ENCODE results near the gene TMEM60. TPM values are rescaled to one million over a fixed set of nuclear protein-coding genes. Genes with fewer than 3 reads are reported as not detected.

The TMEM60 gene
- total RNA-seq, 2 donors from 2014 or later: 6.6 to 13.8 TPM

GRCh38 chr7:77800158-77800557 is 1.9 kb upstream of the TMEM60 start:
- no peak for DNase-seq (ENCODE audit: low spot score)
- Histone ChIP-seq H3K36me3 (no peaks in the 10 kb centered on the region), H3K9me3 (no peaks in the 10 kb centered on the region), H3K4me3 (peak overlapping the region in 1 of 2 donors; percentile 90), H3K27ac (no peak overlapping the region), H3K27me3 (no peaks in the 10 kb centered on the region), H3K4me1 (peaks cover 0 to 23% of the 10 kb centered on the region in 2 donors)
- TF ChIP-seq CTCF (IDR thresholded peaks at IDR 0.05): no peak

- TF ChIP-seq CTCF (IDR thresholded peaks at IDR 0.05): no peak
- no peaks in the 10 kb centered on the region for H3K36me3 ChIP-seq
- H3K27me3 ChIP-seq: no peaks in the 10 kb centered on the region
- no peaks in the 10 kb centered on the region for H3K9me3 ChIP-seq
- peak overlapping the region; percentile 75 to 90 for H3K4me3 ChIP-seq
- no peak for DNase-seq (ENCODE audit: low spot score)
- H3K4me1 ChIP-seq: peaks cover 0 to 23% of the 10 kb centered on the region in 2 donors
- peak overlapping the region; percentile 90 for H3K27ac ChIP-seq
Observed at GRCh38 chr7:77799078-77799964, 1.1 kb upstream of the TMEM60 start.

- Histone ChIP-seq H3K36me3 (peaks cover 5% of the 10 kb centered on the region), H3K27me3 (no peaks in the 10 kb centered on the region), H3K4me1 (peaks cover 0 to 23% of the 10 kb centered on the region in 2 donors), H3K4me3 (peak overlapping the region; percentile 75 to 90), H3K9me3 (no peaks in the 10 kb centered on the region), H3K27ac (peak overlapping the region; percentile 86 to 90)
- DNase-seq (ENCODE audit: low spot score): peak; percentile 60
- TF ChIP-seq CTCF (IDR thresholded peaks at IDR 0.05): no peak
Observed at GRCh38 chr7:77797734-77798393, 370 bp downstream of the TMEM60 start.

DNA sequence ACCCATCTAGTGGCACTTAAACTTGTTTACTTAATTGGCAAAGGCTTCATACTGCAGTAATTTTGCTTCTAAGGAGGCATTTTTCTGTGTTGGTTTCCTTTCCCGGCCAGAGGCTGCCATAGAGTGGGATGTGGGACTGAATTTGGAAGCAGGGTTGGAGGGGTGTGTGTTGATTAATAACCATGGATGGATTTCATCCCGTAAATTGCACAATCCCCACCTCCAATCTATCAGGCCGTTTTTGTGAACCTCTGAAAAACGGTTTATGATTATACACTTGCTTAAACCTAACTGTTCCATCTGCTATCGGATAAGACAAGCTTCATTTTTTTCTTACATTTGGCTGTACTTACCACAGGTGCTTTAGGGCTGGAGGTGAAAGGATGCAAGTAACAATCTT is 1.3 kb downstream of the TMEM60 start:
- no peaks in the 10 kb centered on the region for H3K27me3 ChIP-seq
- no peak overlapping the region for H3K27ac ChIP-seq
- H3K36me3 ChIP-seq: peaks cover 5% of the 10 kb centered on the region
- DNase-seq (ENCODE audit: low spot score): no peak
- H3K4me3 ChIP-seq: peak overlapping the region in 1 of 2 donors; percentile 90
- no peaks in the 10 kb centered on the region for H3K9me3 ChIP-seq
- peaks cover 0 to 23% of the 10 kb centered on the region in 2 donors for H3K4me1 ChIP-seq
- no peak for TF ChIP-seq CTCF (IDR thresholded peaks at IDR 0.05)

GRCh38 chr7:77796109-77796508 is 2.1 kb downstream of the TMEM60 start:
- Histone ChIP-seq H3K4me3 (no peak overlapping the region), H3K4me1 (peaks cover 0 to 23% of the 10 kb centered on the region in 2 donors), H3K36me3 (peaks cover 5% of the 10 kb centered on the region), H3K27me3 (no peaks in the 10 kb centered on the region), H3K27ac (no peak overlapping the region), H3K9me3 (no peaks in the 10 kb centered on the region)
- DNase-seq (ENCODE audit: low spot score): no peak
- no peak for TF ChIP-seq CTCF (IDR thresholded peaks at IDR 0.05)

Data from right atrium auricular region (tissue), 2 donors.